ENCODE data around the gene TDRD9.
A peak's percentile ranks its signal among the peaks of the same experiment; 100 is the strongest.

TDRD9 gene

GRCh38 chr14:104062281-104062680, 134.0 kb downstream of the TDRD9 start:
- no peak for TF ChIP-seq CTCF (IDR thresholded peaks at IDR 0.05)

DNA sequence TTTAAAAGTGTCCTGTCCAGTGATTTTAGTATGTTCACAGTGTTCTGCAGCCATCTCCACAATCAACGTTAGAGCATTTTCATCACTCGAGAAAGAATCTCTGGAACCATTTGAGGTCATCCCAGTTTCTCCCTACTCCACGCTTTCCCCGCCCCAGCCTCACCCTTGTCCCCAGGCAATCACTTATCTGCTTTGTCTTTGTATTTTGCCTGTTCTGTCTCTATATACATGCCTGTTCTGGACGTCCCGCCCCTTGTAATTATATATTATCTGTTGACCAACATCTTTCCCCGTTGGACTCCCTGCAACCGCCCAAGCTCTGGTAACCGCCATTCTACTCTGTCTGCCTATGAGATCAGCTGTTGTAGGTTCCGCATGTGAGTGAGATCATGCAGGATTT, 135.7 kb downstream of the TDRD9 start:
- TF ChIP-seq CTCF (IDR thresholded peaks at IDR 0.05) = no peak

DNA sequence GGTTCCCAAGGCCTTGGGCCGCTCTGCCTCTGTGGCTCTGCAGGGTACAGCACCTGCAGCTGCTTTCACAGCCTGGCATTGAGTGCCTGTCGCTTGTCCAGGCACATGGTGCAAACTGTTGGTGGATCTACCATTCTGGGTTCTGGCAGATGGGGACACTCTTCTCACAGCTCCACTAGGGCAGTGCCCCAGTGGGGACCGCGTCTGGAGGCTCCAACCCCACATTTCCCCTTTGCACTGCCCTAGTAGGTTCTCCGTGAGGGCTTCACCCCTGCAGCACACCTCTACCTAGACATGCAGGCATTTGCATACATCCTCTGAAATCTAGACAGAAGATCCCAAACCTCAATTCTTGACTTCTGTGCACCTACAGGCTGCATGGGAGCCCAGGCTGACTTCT, 138.0 kb downstream of the TDRD9 start:
- TF ChIP-seq CTCF (IDR thresholded peaks at IDR 0.05) = no peak

- TF ChIP-seq CTCF (IDR thresholded peaks at IDR 0.05) = no peak
These were observed 138.6 kb downstream of the TDRD9 start for GRCh38 chr14:104066719-104067295.

DNA sequence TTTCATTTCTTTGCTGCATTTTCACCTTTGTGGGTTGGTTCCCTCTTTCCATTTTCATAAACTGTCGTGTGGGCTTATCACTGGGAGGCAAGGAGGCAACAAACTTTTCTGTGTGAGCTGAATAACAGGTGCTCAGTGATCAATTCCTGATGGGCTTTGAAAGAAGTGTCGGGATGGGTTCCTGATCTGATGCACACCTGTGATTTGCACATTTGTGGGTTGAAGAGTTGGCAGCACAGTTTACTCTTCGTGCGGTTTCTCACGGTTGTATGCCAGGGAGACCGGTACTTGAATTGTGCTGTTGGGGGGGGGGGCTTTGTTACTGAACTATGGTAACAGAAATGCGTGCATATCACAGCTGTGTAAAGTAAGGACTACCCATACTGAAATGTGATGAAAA, 141.3 kb downstream of the TDRD9 start:
- no peak for TF ChIP-seq CTCF (IDR thresholded peaks at IDR 0.05)

GRCh38 chr14:104072586-104072985, 144.3 kb downstream of the TDRD9 start:
- TF ChIP-seq CTCF (IDR thresholded peaks at IDR 0.05) = no peak

DNA sequence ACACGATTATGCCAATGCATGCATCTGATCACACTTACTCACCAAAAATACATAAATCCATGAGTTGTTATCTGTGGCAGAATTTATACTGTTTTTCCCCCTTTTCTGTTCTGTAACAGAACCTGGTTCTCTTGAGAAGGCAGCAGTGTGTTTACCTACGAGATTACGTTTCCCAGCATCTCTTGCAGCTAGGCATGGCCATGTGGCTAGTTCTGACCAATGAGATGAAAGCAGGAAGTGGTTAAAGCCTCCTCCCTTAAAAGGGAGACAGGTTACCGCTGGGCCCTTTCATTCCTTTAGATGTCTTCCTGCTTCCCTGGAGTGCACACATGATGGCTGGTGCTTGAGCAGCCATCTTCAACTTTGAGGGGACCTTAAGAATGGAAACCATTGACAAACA, 145.5 kb downstream of the TDRD9 start:
- no peak for TF ChIP-seq CTCF (IDR thresholded peaks at IDR 0.05)

DNA sequence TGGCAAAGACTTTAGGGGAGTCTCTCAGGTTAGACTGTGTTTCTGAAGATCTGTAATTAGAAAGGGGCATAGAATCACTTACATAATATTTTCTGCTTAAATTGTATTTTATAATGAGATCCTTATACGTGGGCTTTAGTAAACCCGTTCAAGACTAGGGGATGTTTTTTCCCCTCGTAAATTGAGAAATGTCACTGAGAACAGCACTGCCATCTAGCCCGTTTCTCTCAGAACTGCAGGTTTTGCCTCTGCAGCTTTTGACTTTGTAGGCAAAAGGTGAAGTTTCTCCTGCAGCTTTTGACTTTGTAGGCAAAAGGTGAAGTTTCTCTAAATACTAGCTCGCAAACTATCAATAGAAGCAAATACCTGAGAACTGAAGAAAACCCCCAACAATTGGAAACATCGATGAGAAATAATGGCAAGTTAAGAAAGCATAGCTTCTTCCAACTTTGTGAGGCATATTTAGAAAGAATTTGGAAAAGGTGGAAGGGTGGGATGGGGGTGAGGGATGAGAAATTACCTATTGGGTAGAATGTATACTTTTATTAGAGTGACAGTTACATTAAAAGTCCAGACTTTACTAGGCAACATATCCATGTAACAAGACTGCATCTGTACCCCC, 147.4 kb downstream of the TDRD9 start:
- peak; percentile 61 for TF ChIP-seq CTCF (IDR thresholded peaks at IDR 0.05)

Measured in LNCAP (cell line).